K562 (cell line): ENCODE measurements around the gene ETNK2. TPM values are rescaled to one million over a fixed set of nuclear protein-coding genes. Genes with fewer than 3 reads are reported as not detected.

Experiments
- ATAC-seq: fragments of 200-7000 bp; cut with Tn5 transposase; 3 replicates; pipeline ENCODE4 v1.9.1; 2020; ENCODE audit warnings: moderate library complexity
- BruUV-seq: library from RNA; stranded (reverse); fragments of 400-500 nt; replicated peaks from 2 replicates; lab custom pipeline; 2021; lab: Mats Ljungman, UMichigan
- CTCF ChIA-PET: fragments of 300-600 bp; formaldehyde crosslinking; extraction: SDS; loops from one replicate; lab custom pipeline; 2021; ENCODE audit warnings: low intra/inter-chr PET ratio; lab: Yijun Ruan, JAX
- POLR2A ChIA-PET: fragments of 300-600, 350-650 bp; sonication (Branson Sonifier 250); formaldehyde crosslinking; extraction: SDS; loops from one replicate; lab custom pipeline; 2021; ENCODE audit warnings: antibody characterized with exemption, inconsistent platforms; lab: Yijun Ruan, JAX
- DNase-seq, 4 experiments: peaks; one replicate each; pipeline versions ENCODE4 v3.0.0 to v3.0.0-alpha.2; 2011 to 2018; ENCODE audit warnings: low spot score in 3 of 4, mixed read lengths in 3 of 4; ENCODE audit errors: extremely low read depth in 1 of 4
- FAIRE-seq: peaks from 2 replicates; lab custom pipeline; 2011; peaks lifted over from hg19 to GRCh38; lab: Jason Lieb, UNC
- H2AFZ ChIP-seq: 2 replicates; pipeline ENCODE4 v1.6.0; 2011; ENCODE audit warnings: low read depth, low read length, control low read depth, inconsistent platforms
- H3K27ac ChIP-seq: fragments of 200-600 bp; 3 replicates; pipeline ENCODE4 v1.8.0; 2011; ENCODE audit warnings: low read depth, mild to moderate bottlenecking, control low read depth, inconsistent platforms, low read length, moderate library complexity, mixed read lengths; ENCODE audit errors: extremely low read depth
- H3K27me3 ChIP-seq, 2 experiments: fragments of 300-600 bp in 1 of 2; 2 replicates in 1 of 2; 3 replicates in 1 of 2; pipeline versions ENCODE4 v1.6.0 to v1.8.0; 2011; ENCODE audit warnings: inconsistent platforms in 2 of 2, low read length in 2 of 2, mild to moderate bottlenecking in 1 of 2, mixed read lengths in 1 of 2, moderate library complexity in 1 of 2; ENCODE audit not compliant: control insufficient read depth in 2 of 2, insufficient read depth in 2 of 2
- H3K36me3 ChIP-seq: fragments of 300-600 bp; 3 replicates; pipeline ENCODE4 v1.8.0; 2011; ENCODE audit warnings: mild to moderate bottlenecking, low read length, inconsistent platforms; ENCODE audit not compliant: control insufficient read depth, insufficient read depth
- H3K4me1 ChIP-seq, 2 experiments: fragments of 200-600 bp in 1 of 2; replicated peaks in 1 of 2; 2 replicates in 1 of 2; 3 replicates in 1 of 2; pipeline versions ENCODE4 v1.5.1 to v1.8.0; 2011; ENCODE audit warnings: inconsistent platforms in 2 of 2, low read length in 2 of 2, mild to moderate bottlenecking in 1 of 2, mixed read lengths in 1 of 2, moderate library complexity in 1 of 2; ENCODE audit not compliant: control insufficient read depth in 2 of 2, insufficient read depth in 2 of 2
- H3K4me2 ChIP-seq: 2 replicates; pipeline ENCODE4 v1.6.1; 2011; ENCODE audit warnings: low read length, control low read depth, inconsistent platforms, mixed read lengths; ENCODE audit not compliant: insufficient read depth
- H3K4me3 ChIP-seq: fragments of 200-600 bp; sonication (generic), shearing (Covaris generic); 2 replicates; pipeline ENCODE4 v1.5.1; 2016; ENCODE audit warnings: control low read depth, inconsistent platforms
- H3K79me2 ChIP-seq: fragments of 200-600 bp; 3 replicates; pipeline ENCODE4 v1.8.0; 2011; ENCODE audit warnings: low read length, inconsistent platforms; ENCODE audit not compliant: control insufficient read depth, insufficient read depth
- H3K9ac ChIP-seq, 2 experiments: 2 replicates each; pipeline versions ENCODE4 v1.6.0 to v1.6.1; 2011; ENCODE audit warnings: low read depth in 2 of 2, low read length in 2 of 2, control low read depth in 1 of 2, inconsistent platforms in 1 of 2, mild to moderate bottlenecking in 1 of 2, mixed read lengths in 1 of 2; ENCODE audit not compliant: insufficient read depth in 1 of 2
- H3K9me1 ChIP-seq: one replicate; pipeline ENCODE4 v1.6.0; 2011; ENCODE audit warnings: inconsistent platforms, mild to moderate bottlenecking, low read length, moderate library complexity; ENCODE audit not compliant: control insufficient read depth, insufficient read depth
- H3K9me3 ChIP-seq: replicated peaks from 2 replicates; pipeline ENCODE4 v1.5.1; 2011; ENCODE audit warnings: low read depth, low read length, inconsistent platforms; ENCODE audit not compliant: control insufficient read depth, insufficient read depth
- H4K20me1 ChIP-seq: replicated peaks from 2 replicates; pipeline ENCODE4 v1.6.1; 2011; ENCODE audit warnings: low read length, inconsistent platforms, mixed read lengths; ENCODE audit not compliant: control insufficient read depth, insufficient read depth
- E2F8 ChIP-seq: fragments of 450-650 bp; IDR thresholded peaks from 2 replicates; pipeline ENCODE4 v1.7.1; 2018; ENCODE audit warnings: mild to moderate bottlenecking, low read depth; ENCODE audit not compliant: partially characterized antibody
- JUN ChIP-seq, 2 experiments: sonication (generic) in 1 of 2; formaldehyde crosslinking in 1 of 2; IDR thresholded peaks; 2 replicates each; pipeline versions ENCODE4 v1.6.1 to v1.8.0; 2012 to 2022; ENCODE audit warnings: borderline replicate concordance in 2 of 2, mild to moderate bottlenecking in 2 of 2, improper control_type of control experiment in 1 of 2, low read depth in 1 of 2, low read length in 1 of 2, missing genetic modification reagents in 1 of 2
- JUNB ChIP-seq: fragments of 450-650 bp; formaldehyde crosslinking; conservative IDR thresholded peaks from 2 replicates; pipeline ENCODE4 v1.4.0; 2020; ENCODE audit warnings: mild to moderate bottlenecking
- LARP7 ChIP-seq: fragments of 450-650 bp; IDR thresholded peaks from 2 replicates; pipeline ENCODE4 v1.6.1; 2016
- MXD1 ChIP-seq: fragments of 250-450 bp; sonication (Bioruptor Pico); IDR thresholded peaks from 2 replicates; pipeline ENCODE4 v1.8.0; 2021; ENCODE audit warnings: borderline replicate concordance, mild to moderate bottlenecking, moderate library complexity; ENCODE audit not compliant: poor library complexity, severe bottlenecking
- NFATC3 ChIP-seq: fragments of 450-650 bp; IDR thresholded peaks from 2 replicates; pipeline ENCODE4 v1.6.1; 2017; ENCODE audit warnings: mild to moderate bottlenecking
- TCF7 ChIP-seq: sonication (generic); IDR thresholded peaks from 2 replicates; pipeline ENCODE4 v1.6.1; 2016; ENCODE audit warnings: antibody characterized with exemption, borderline replicate concordance
- ZNF121 ChIP-seq: sonication (generic); formaldehyde crosslinking; conservative IDR thresholded peaks from 2 replicates; pipeline ENCODE4 v1.8.0; 2022; ENCODE audit warnings: missing genetic modification reagents
- ZNF512 ChIP-seq: IDR thresholded peaks from 2 replicates; pipeline ENCODE4 v1.6.1; 2016; ENCODE audit warnings: missing genetic modification characterization, missing compliant biosample characterization
- ZNF589 ChIP-seq: fragments of 200-800 bp; sonication (Bioruptor generic); IDR thresholded peaks from 2 replicates; pipeline ENCODE4 v1.6.1; 2016; ENCODE audit warnings: low read depth, missing genetic modification characterization, missing compliant biosample characterization
- WGBS: fragments of 100-300 bp; shearing (Covaris generic); methylation state at CpG from one replicate; pipeline ENCODE4 v1.1.6; 2016; ENCODE audit warnings: low coverage, mixed read lengths; ENCODE audit not compliant: insufficient coverage; ENCODE audit errors: missing lambda C conversion rate; 5-methylcytosine and 5-hydroxymethylcytosine counted together
- in situ Hi-C: fragments of 300-500 bp; cut with MboI; formaldehyde crosslinking; loops from 4 replicates; pipeline ENCODE4 v1.15.0; 2018; ENCODE audit warnings: inconsistent platforms, mixed read lengths
- intact Hi-C: fragments of 100-400 bp; cut with micrococcal nuclease; formaldehyde crosslinking; loops from 2 replicates; pipeline ENCODE4 v1.14.2; 2022
- polyA plus RNA-seq, 8 experiments: library from polyadenylated mRNA; depleted of rRNA in 4 of 8; stranded (reverse) in 5 of 8; unstranded in 3 of 8; fragments of >200 nt; fragmentation: Nextera tagmentation in 2 of 8; fragmentation: Illumina TruSeq in 1 of 8; extraction: Ambion mirVana in 2 of 8; extraction: Trizol in 1 of 8; gene quantifications; 2 replicates each; pipeline versions ENCODE4 v1.2.1 to v1.2.3, GENCODE V29; 2011 to 2014; ENCODE audit warnings: inconsistent platforms in 1 of 8, missing spikeins in 1 of 8
- total RNA-seq, 7 experiments: library from RNA; depleted of rRNA in 6 of 7; stranded (reverse); fragments of >200 nt in 6 of 7; fragmentation: Illumina TruSeq in 2 of 7; extraction: Trizol in 2 of 7; gene quantifications; 2 replicates each; pipeline versions ENCODE4 v1.2.1 to v1.2.3, GENCODE V29; 2011 to 2021; ENCODE audit warnings: low replicate concordance in 1 of 7

Gene ETNK2
- total and polyA plus RNA-seq, 9 of the 15 experiments (the other 6 are each of a cell fraction or from before 2014, with no cell fraction given) = 0.03 to 0.38 (median 0.13) TPM; not detected in 4

GRCh38 chr1:204194771-204195170 lies 42.9 kb upstream of the ETNK2 start (continued):
- TF ChIP-seq ZNF512 = no peak
- no peak for TF ChIP-seq JUN (IDR thresholded peaks at IDR 0.05; ENCODE audit: borderline replicate concordance, low read depth, low read length)
- TF ChIP-seq JUN (CRISPR knock-in tag; IDR thresholded peaks at IDR 0.05; ENCODE audit: borderline replicate concordance) = 0 out of 2 replicates have a peak, but pooled peaks have one; percentile 49
- TF ChIP-seq JUNB (CRISPR knock-in tag) = no peak
- TF ChIP-seq ZNF121 (CRISPR knock-in tag) = peak; percentile 53; the same call in 1 of the 2 replicates

GRCh38 chr1:204194080-204194479 lies 42.2 kb upstream of the ETNK2 start:
- H3K27ac ChIP-seq = no peak overlapping the region
- no peak for FAIRE-seq
- CTCF ChIA-PET = no interaction called here

More at GRCh38 chr1:204194080-204194479, 42.2 kb upstream of the ETNK2 start:
- 3% methylated on average over 2 of the region's 2 CpGs for WGBS
- Histone ChIP-seq H3K4me3 (no peak overlapping the region), H3K4me1 (peaks cover 0 to 4% of the 10 kb centered on the region in 2 experiments; a peak in 2 of 5 replicates), H3K4me2 (no peak overlapping the region)
- no peak for ATAC-seq
- no peak for DNase-seq
- POLR2A ChIA-PET = interaction anchor here (0.5 to 0.7 kb wide), 2 partner anchors 96 to 149 kb away, joined by 3 read pairs; no protein-coding TSS in a partner anchor
- TF ChIP-seq MXD1 (CRISPR knock-in tag) = no peak
- TF ChIP-seq TCF7 = no peak
- TF ChIP-seq ZNF589 (CRISPR knock-in tag) = no peak
- no peak for TF ChIP-seq NFATC3
- no peak for TF ChIP-seq E2F8
- no peak for TF ChIP-seq LARP7
- TF ChIP-seq, all 486 proteins: peak for 0
- intact Hi-C loops (no loop called here), in situ Hi-C loops (no loop called here)
- Histone ChIP-seq H3K9me3 (no peaks in the 10 kb centered on the region; the same call in 1 of the 2 replicates), H3K36me3 (no peaks in the 10 kb centered on the region), H3K27me3 (peaks cover 31 to 73% of the 10 kb centered on the region in 2 experiments), H4K20me1 (0 out of 2 replicates have a peak, but pooled peaks cover 3% of the 10 kb centered on the region), H3K9me1 (no peaks in the 10 kb centered on the region), H3K79me2 (no peaks in the 10 kb centered on the region), H3K9ac (no peak overlapping the region), H2AFZ (no peak overlapping the region)
- BruUV-seq = no TSS peak
